Mucosa of stomach (tissue), 1 donor: ENCODE results near the gene RHOD.

Experiments used
- H3K27me3 ChIP-seq: one replicate; pipeline ENCODE4 v1.7.0; 2013; ENCODE audit warnings: mild to moderate bottlenecking, low read length; ENCODE audit not compliant: control insufficient read depth, insufficient read depth
- H3K36me3 ChIP-seq: one replicate; pipeline ENCODE4 v1.7.0; 2013; ENCODE audit warnings: low read length; ENCODE audit not compliant: control insufficient read depth, insufficient read depth
- H3K4me1 ChIP-seq: one replicate; pipeline ENCODE4 v1.7.0; 2013; ENCODE audit warnings: mild to moderate bottlenecking, low read length; ENCODE audit not compliant: control insufficient read depth, insufficient read depth
- H3K4me3 ChIP-seq: one replicate; pipeline ENCODE4 v1.7.0; 2013; ENCODE audit warnings: low read length
- H3K9ac ChIP-seq: one replicate; pipeline ENCODE4 v1.7.0; 2013; ENCODE audit warnings: mild to moderate bottlenecking, low read length, moderate library complexity
- H3K9me3 ChIP-seq: one replicate; pipeline ENCODE4 v1.7.0; 2013; ENCODE audit warnings: mild to moderate bottlenecking, low read length, moderate library complexity; ENCODE audit not compliant: control insufficient read depth
- donor health status: Pancreatic carcinoma.

Gene RHOD, protein sequence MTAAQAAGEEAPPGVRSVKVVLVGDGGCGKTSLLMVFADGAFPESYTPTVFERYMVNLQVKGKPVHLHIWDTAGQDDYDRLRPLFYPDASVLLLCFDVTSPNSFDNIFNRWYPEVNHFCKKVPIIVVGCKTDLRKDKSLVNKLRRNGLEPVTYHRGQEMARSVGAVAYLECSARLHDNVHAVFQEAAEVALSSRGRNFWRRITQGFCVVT

DNA sequence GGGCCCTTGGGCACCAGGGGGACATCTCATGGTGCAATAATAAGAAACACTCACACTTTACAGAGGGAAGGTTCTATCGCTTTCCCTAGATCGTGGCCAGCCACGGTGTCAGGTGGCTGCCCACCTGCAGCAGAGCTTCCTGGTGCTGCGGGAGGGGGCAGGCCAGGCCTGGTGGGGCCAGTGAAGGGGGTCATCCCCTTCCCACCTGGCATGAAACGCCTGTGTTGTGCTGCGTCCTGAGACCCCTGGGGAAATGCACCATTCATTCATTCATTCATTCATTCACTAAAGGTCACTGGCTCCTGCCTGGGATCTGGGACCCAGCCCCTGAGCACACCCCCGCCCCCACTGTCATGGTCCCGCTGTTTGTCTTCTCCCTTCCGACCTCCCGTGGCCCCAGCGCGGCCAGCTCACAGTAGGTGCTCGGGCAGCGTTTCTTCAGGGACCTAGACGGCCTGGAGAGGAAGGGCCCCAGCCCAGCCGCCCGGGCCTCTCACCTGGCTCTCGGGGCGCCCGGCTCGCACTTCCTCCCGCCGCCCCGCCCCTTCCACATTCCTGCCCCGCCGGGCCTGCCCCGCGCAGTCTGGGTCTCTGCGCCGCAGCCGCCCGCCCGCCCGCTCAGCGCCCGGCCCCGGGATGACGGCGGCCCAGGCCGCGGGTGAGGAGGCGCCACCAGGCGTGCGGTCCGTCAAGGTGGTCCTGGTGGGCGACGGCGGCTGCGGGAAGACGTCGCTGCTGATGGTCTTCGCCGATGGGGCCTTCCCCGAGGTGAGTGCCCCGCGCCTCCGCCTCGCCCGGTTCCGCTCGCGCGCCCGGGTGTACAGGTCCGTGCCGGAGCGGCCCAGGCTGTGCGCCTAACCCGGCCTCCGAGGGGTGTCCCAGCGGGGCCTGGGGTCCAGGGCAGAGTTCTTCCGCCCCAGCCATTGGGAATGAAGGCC, at the start of gene RHOD:
TSS of gene RHOD (plus strand) at position 581 of the 938 bp plus-strand sequence. CDS start at position 637, 56 bp downstream.
- Histone ChIP-seq H3K27me3 (no peaks in the 10 kb centered on the region), H3K4me3 (peak within 1 kb of the TSS; percentile 62), H3K9me3 (no peaks in the 10 kb centered on the region), H3K4me1 (peaks cover 50% of the 10 kb centered on the region), H3K9ac (peak within 1 kb of the TSS; percentile 69), H3K36me3 (no peaks in the 10 kb centered on the region)

DNA sequence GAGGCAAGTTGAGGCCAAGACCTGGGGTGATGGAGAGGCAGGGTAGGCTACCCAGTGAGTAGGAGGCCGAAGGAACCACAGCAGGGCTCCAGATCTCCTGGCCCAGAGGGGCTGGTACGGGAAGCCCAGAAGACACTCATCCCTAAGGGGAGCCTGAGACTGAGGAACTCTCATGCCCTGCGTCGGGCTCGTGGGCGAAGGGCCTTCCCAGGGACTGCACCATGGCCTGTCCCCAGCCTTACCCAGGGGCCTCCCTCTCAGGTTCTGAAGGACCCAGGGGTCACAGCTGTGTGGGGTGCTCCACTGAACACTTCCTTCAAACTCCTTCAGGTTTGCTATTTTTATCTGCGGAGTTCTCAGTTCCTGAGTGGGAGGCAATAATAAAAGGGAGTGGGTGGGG, 49.5 kb upstream of the RHOD start:
- Histone ChIP-seq H3K27me3 (no peaks in the 10 kb centered on the region), H3K9me3 (no peaks in the 10 kb centered on the region), H3K36me3 (no peaks in the 10 kb centered on the region), H3K4me3 (no peak overlapping the region), H3K4me1 (no peaks in the 10 kb centered on the region), H3K9ac (no peak overlapping the region)

DNA sequence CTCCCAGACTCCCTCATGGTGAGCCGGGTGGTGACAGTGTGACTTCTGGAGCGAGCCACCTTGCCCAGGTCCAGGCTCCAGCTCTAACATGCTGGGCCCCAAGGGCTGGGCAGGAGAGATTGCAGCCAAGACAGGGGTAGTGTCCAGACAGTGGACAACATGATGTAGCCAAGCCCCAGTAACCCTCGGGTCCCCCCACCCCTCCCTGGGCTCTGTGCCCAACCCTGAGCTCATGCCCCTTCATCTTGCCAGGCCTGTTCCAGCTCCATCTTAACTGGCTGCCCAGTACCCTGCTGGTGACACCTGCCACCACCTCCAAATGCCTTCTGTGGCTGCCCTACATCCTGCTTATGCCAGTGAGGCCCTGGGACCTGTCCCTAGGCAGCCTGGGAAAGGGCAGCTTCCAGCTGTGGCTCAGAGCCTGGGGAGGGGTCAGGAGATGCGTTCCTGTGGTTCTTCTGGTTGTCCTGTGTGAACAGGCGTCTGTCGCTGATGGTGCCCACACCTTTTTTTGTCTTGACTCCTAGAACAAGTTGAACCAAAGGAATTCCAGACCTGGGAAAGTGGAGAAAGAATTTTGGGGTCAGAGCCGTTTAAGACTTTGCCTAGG, 46.2 kb upstream of the RHOD start:
- Histone ChIP-seq H3K27me3 (no peaks in the 10 kb centered on the region), H3K9ac (no peak overlapping the region), H3K4me3 (no peak overlapping the region), H3K4me1 (no peaks in the 10 kb centered on the region), H3K9me3 (no peaks in the 10 kb centered on the region), H3K36me3 (no peaks in the 10 kb centered on the region)

DNA sequence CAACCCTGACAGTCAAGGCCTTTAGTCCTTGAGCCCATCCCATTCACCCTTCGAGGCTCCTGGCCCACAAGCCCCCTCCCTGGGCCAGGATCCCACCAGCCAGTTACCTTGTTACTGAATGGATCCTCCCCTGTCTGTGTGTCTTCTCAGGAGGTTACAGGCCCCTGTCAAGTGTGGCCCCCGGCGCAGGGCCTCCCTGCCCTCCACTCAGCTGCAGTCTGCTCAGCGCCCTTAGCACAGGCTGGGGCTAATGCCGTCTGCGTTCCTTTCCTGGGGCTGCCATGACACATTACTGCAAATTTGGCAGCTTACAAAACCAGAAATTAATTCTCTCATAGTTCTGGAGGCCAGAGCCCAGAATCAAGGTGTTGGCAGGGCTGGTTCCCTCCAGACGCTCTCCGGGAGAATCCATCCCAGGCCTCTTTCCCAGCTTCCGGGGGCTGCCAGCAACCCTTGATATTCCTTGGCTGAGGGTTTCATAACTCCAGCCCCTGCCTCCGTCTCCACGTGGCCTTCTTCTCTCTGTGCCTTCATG, 43.1 kb upstream of the RHOD start:
- no peak overlapping the region for H3K9ac ChIP-seq
- no peaks in the 10 kb centered on the region for H3K4me1 ChIP-seq
- H3K4me3 ChIP-seq, result no peak overlapping the region
- no peaks in the 10 kb centered on the region for H3K9me3 ChIP-seq
- H3K27me3 ChIP-seq, result no peaks in the 10 kb centered on the region
- H3K36me3 ChIP-seq, result no peaks in the 10 kb centered on the region

DNA sequence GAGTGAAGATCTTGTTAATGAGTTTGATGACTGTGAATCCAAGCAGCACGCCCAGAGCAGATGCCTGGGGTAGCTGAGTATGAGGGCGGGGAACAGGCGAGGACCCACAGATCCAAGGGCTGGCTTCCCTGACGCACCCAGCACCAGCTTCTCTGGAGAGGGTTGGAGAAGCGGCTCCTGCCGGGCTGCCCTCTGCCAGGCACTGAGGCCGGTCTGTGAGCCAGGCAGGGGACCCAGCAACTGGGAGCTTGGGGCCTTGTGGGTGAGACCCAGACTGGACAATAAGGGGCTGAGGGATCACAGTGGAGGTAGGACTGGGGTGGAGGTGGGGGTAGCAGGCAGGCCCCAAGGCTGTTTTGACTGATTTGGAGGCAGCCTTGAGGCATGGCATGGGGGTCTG, 42.3 kb upstream of the RHOD start:
- no peak overlapping the region for H3K4me3 ChIP-seq
- no peak overlapping the region for H3K9ac ChIP-seq
- no peaks in the 10 kb centered on the region for H3K36me3 ChIP-seq
- no peaks in the 10 kb centered on the region for H3K4me1 ChIP-seq
- H3K9me3 ChIP-seq, result no peaks in the 10 kb centered on the region
- H3K27me3 ChIP-seq, result no peaks in the 10 kb centered on the region

DNA sequence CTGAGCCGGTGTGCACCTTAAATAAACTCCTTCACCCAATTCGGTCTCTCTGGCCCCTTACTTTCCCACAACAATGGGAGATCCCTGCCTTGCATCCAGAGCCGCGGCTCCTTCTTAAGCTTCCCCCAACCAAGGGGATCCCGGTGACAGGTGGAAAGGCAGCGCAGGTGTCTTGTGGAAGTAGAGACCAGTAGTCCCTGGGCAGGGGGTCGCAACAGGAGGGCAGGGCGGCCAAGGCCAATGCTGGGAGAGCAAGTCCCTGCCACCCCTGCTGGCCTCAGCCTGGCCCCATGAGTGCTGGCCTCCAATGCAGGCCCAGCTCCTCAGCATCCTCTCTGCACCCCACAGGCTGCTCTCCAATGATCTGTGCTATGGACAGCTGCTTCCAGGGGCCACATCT, 41.6 kb upstream of the RHOD start:
- Histone ChIP-seq H3K36me3 (no peaks in the 10 kb centered on the region), H3K27me3 (no peaks in the 10 kb centered on the region), H3K9ac (no peak overlapping the region), H3K4me3 (no peak overlapping the region), H3K4me1 (no peaks in the 10 kb centered on the region), H3K9me3 (no peaks in the 10 kb centered on the region)

DNA sequence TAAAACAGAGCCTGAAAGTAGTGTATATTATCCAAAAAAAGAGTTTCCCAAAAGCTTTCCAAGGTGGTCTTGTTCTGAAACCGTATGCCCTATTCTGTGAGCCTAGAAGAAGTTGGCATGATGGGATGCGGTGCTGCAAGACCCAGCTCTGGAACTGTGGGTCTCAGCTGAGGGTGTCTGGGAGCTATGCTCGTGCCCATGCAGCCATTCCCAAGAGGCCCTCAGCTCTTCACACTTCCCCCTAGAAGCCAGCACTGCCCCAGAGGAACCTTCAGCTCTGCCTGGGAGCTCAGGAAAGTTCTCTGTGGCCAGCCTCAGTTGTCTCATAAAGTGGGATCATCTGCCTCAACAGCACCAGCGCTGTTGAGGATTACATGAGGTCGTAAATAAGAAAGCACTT, 40.1 kb upstream of the RHOD start:
- Histone ChIP-seq H3K27me3 (no peaks in the 10 kb centered on the region), H3K4me3 (no peak overlapping the region)

DNA sequence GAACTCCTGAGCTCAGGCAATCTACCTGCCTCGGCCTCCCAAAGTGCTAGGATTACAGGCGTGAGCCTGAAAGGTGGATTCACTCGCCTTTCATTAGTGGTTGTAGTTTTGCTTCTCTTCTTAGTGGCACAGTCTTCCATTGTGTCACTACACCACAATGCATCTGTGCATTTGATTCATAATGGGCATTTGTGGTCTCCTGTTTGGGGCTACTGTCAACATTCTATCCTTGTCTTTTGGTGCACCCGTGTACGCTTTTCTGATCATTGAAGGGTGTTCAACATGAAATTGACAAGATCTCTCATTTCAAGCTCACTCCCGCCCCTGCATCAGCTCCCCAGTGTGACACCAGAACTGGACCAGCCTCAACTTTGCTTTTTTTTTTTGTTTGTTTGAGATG, 35.7 kb upstream of the RHOD start:
- Histone ChIP-seq H3K4me3 (no peak overlapping the region), H3K4me1 (peaks cover 15% of the 10 kb centered on the region), H3K9ac (no peak overlapping the region), H3K9me3 (no peaks in the 10 kb centered on the region), H3K36me3 (no peaks in the 10 kb centered on the region), H3K27me3 (peaks cover 27% of the 10 kb centered on the region)

More for the DNA sequence above, 40.1 kb upstream of the RHOD start:
- Histone ChIP-seq H3K9me3 (no peaks in the 10 kb centered on the region), H3K4me1 (no peaks in the 10 kb centered on the region), H3K9ac (no peak overlapping the region), H3K36me3 (no peaks in the 10 kb centered on the region)

DNA sequence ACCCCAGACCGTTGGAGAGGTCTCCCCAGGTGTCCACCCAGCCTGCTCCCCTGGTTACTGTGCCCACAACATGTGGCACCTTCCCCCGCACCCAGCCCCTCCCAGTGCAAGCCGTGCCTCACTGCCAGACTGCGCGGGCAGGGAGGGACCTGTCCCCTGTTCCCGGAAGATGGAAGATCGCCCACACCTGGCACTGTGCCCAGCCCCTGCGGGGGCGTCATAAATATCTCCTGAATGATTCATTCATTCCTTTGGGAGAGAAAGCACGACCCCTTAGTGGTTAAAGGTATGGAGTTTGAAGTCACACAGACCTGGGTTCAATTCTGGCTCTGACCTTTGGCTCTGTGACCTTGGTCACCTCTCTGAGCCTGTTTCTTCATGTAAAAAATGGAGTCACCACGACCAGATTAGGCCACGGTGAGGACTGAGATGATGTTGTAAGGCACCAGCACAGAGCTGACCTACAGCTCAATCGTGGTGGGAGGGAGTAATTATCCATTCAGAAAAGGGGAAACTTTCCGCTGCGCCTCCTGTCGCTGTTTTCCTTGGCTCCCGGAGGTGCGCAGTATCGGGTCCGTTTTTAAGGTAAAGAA, 34.2 kb upstream of the RHOD start:
- Histone ChIP-seq H3K4me1 (peaks cover 16% of the 10 kb centered on the region), H3K9ac (no peak overlapping the region), H3K36me3 (no peaks in the 10 kb centered on the region), H3K9me3 (no peaks in the 10 kb centered on the region), H3K4me3 (no peak overlapping the region), H3K27me3 (peaks cover 27% of the 10 kb centered on the region)

DNA sequence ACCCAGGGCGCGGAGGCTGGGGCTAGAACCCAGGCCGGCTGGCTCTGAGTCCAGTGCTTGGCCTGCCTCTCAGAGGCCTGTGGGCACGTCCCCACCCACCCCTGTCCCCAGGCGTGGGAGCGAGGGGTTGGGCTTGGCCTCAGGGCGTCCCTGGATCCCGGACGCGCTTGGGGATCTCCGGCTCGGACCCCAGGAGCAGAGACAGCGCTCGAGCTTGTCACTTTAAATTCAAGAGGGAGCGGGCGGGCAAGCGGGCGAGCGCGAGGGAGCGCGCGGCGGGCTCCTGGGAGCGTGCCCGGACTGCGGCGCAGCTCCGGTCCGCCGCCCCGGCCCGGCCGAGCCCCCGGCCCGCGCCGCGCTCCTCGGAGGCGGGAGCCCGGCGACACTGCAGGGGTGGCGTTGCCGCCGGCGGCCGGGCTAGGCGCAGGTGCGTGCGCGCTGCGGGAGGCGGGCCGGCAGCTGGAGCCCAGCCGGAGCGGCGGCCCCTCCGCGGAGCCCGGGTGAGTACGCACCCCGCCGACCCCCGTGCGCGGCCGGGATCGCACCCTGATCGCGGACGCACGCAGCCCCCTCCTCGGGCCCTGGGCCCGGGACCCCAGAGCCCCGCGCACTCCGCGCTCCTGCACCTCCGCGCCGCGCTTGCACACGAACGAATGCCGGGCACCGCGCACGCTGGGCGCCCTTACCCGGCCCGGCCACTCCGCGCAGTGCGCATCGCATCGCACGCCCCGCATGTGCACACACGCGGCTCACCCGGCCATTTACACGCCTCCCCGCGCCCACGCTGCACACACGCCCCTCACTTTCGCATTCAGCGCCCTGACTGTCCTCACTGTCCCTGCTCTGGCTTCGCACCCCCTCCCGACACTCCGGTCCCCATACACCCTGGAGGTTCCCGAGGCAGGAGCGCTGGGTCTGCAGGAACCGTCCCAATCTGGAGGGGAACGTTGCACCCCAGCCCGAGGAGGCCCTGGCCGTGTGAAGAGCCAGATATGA, 33.4 kb upstream of the RHOD start, which contains the start of gene SYT12:
TSS of gene SYT12 (plus strand) at position 174 of the 996 bp plus-strand sequence. CDS start 7,011 bp downstream, outside the sequence.
- Histone ChIP-seq H3K9ac (no peak within 1 kb of the TSS), H3K9me3 (no peaks in the 10 kb centered on the region), H3K4me3 (no peak within 1 kb of the TSS), H3K4me1 (peaks cover 24% of the 10 kb centered on the region), H3K27me3 (peaks cover 27% of the 10 kb centered on the region), H3K36me3 (no peaks in the 10 kb centered on the region)

DNA sequence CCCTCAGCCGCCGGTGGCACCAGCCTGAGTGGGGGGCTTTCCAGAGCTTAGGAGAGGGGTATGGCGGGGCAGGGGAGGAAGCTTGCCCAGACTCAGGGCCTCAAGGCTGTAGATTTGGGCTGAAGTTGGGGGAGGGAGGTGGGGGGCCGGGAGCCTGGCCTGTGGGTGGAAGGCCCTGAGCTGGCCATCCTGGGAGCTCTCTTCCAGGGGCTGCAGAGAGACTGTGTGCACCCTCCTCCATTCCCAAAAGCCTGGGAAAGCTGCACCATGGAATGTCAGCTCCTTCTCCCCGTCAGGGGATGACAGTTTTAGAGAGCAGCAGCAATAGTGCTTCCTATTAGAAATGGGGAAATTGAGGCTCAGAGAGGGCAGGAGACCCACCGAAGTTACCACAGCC, 32.7 kb upstream of the RHOD start:
- H3K4me3 ChIP-seq, result no peak overlapping the region
- H3K9ac ChIP-seq, result no peak overlapping the region
- H3K9me3 ChIP-seq, result no peaks in the 10 kb centered on the region
- peaks cover 24% of the 10 kb centered on the region for H3K4me1 ChIP-seq
- peaks cover 27% of the 10 kb centered on the region for H3K27me3 ChIP-seq
- H3K36me3 ChIP-seq, result no peaks in the 10 kb centered on the region
